Choroid plexus epithelial cell (primary cell): Measurements from ENCODE around the gene PON2.

Source experiments
- DNase-seq: peaks from one replicate; pipeline ENCODE4 v3.0.0-alpha.2; 2010; ENCODE audit warnings: low read depth
- H3K4me3 ChIP-seq: 2 replicates; pipeline ENCODE4 v1.5.1; 2011; ENCODE audit warnings: low read depth, mild to moderate bottlenecking, control low read depth, low read length, moderate library complexity
- TF ChIP-seq, protein P1 (sequence below): conservative IDR thresholded peaks from 2 replicates; pipeline ENCODE4 v1.5.1; 2011; ENCODE audit warnings: low read depth, mild to moderate bottlenecking, control low read depth, inconsistent platforms, low read length, moderate library complexity

Gene PON2

DNA sequence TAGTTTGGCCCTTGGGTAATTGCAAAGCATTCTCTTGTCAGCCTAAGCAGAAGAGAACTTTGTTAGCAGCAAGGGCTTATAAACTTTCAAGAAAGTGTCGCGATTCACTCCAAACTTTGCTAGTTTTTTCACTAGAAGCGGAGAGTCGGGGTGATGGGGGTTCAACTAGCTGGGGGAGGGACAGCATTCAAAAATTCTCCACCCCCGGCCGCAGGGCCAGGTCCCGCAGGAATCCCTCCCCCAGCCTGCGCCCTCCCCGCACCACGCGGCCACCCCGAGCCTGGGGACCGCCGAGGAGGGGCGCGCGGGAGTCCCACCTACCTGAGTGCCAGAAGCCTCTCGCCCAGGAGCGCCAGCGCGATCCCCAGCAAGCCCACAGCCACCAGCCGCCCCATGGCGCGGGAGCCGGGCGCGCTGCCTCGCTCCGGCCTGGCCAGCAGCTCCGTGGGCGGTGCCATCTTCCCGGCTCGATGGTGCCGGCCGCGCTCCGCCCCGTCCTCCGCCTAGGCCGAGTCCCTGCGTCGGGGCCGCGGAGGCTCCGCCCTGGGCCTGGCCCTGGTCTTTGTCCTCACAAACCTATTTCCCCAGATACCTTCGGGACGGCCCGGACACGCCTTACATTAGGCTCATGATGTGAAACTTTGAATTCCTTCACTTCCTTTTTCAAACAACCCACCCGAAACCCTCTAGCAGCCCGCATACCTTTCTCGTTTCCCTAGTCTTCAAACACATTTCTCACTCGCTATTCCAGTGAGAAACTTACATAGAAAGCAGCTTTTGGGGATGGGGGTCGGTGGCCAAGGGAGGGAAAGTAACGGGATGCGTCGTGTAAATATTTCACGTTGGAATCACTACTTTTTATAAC is at the start of gene PON2:
TSS of gene PON2 (minus strand) at position 472 of the 865 bp plus-strand sequence. CDS start at position 395, 77 bp downstream.
- TF ChIP-seq, protein P1, sequence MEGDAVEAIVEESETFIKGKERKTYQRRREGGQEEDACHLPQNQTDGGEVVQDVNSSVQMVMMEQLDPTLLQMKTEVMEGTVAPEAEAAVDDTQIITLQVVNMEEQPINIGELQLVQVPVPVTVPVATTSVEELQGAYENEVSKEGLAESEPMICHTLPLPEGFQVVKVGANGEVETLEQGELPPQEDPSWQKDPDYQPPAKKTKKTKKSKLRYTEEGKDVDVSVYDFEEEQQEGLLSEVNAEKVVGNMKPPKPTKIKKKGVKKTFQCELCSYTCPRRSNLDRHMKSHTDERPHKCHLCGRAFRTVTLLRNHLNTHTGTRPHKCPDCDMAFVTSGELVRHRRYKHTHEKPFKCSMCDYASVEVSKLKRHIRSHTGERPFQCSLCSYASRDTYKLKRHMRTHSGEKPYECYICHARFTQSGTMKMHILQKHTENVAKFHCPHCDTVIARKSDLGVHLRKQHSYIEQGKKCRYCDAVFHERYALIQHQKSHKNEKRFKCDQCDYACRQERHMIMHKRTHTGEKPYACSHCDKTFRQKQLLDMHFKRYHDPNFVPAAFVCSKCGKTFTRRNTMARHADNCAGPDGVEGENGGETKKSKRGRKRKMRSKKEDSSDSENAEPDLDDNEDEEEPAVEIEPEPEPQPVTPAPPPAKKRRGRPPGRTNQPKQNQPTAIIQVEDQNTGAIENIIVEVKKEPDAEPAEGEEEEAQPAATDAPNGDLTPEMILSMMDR: no peak
- H3K4me3 ChIP-seq: peak within 1 kb of the TSS; percentile 79
- peak; percentile 86 for DNase-seq

DNA sequence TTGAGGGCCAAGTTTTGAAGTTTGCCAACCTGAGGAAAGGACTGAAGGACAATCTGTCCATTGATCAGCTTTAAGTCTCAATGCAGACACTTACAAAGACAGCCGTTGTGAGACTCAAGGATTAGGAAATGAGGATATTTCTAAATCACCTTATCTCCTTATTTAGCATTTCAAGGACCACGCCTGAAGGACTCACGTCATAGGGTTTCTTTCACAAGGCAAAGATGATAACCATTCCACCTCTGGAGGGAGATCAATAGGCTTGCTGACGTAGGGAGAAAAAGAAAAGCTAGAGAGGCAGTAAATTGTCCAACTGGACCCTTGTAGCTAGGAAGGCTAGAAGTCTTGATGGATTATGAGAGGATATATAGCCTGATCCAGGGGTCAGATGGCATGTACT is 47.6 kb upstream of the PON2 start:
- no peak overlapping the region for H3K4me3 ChIP-seq
- no peak for DNase-seq
- TF ChIP-seq, protein P1: no peak

DNA sequence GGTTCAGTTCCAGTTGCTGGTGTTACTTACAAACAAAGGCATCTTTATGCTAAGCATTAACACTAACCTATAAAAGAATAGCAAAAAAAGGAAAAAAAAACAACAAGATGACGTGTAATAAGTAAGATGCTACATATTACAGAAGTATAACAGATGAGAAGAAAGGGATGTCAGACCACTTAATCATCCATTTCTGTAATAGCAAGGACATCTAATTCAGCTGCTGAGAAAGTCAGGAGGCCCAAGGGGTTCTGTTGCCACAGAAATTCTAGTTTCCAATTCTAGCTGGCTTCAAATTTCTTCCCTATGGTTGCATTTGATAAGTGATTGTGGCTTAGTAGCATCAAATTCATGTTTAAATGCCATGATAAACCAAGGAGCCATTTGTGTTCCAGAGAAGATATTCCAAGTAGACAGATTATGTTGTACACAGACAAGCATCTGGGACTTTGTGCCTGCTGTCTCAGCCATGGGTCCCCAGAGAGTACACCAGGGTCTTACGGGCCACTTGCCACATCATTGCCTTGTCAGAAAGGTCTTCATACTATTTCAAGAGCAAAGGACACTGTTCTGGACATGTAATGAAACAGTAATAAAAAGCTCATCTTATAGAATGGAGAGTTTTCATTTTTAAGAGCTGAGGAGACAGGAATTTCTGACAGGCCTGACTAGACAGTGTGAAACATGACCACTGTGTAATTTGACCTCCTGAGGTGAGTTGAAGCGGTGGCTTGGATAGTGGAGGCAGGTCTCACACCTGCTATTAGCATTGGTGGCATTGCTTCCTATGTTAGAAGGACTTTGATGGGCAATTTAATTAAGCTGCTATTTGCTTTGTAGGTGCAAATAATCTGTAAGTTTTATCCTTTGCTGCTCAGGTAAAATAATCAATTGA is 46.7 kb upstream of the PON2 start:
- no peak for DNase-seq
- TF ChIP-seq, protein P1: no peak
- no peak overlapping the region for H3K4me3 ChIP-seq

DNA sequence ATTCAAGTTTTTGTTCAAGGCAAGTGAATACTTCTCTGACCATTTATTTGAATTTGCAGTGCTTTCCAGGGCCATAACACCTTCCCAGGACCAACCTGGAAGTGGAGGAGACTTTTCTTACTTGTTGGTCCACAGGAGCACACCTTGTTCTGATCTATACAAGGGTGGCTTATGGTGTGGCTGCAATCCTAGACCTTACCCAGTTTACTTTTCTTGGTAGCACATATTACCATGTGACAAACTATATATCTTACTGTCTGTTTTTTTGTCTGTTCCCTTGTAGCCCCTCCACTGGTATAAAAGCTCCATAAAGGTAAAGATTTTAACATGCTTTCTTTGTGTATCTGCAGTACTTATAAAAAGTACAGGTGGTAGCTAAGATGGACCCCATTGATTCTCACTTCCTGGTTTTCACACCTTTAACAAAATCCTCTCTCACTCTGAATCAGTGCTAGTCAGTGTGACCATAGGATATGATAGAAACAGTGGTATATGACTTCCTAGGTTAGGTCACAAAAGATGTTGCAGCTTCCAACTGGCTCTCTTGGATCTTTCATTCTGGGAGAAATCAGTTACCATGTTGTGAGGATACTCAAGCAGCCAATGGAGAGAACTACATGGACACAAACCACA is 45.3 kb upstream of the PON2 start:
- DNase-seq: no peak
- TF ChIP-seq, protein P1: no peak
- no peak overlapping the region for H3K4me3 ChIP-seq

DNA sequence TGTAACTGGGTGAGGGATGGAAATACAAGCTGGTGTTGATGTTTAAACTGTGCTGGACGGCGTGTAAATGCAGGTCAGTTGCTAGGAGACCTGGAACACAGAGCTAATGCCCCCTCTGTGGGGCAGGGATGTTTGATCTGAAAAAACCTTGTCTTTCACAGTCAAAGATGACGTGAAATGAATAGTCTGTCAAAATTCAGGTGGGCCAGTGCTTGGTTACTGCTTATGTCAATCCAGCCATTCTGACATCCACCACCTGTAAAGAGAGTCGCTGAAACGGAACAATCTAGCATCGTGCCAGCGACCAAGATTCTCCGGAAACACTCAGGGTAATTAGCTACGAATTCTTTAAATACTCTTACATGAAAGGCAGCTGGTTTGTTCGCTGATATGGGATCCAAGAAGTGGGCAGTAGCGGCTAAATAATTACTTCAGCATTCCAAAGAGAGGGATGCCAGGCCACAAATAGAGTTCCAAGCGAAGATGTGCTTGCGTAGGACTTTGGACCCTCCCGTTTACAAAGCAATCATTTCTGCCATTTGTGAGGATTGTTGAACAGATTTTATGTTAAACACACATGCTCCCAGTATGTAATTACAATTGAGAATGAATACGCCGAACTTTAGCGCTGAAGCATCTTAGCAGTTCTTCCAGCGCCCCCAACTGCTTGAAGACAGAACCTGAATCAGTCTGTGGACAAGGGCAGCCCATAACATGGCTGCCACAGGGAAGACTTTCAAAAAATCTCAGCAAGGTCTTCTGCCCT is 43.6 kb upstream of the PON2 start:
- DNase-seq: peak; percentile 73
- TF ChIP-seq, protein P1: peak; percentile 66
- peak overlapping the region; percentile 21 for H3K4me3 ChIP-seq
